KMS-11 (cell line): ENCODE data around the gene PIK3R1.

ENCODE experiments used
- H2AFZ ChIP-seq: fragments of 200-600 bp; sonication (generic); 2 replicates; pipeline ENCODE4 v1.6.1; 2016; ENCODE audit warnings: antibody characterized with exemption, mixed run types, low read depth
- H3K27ac ChIP-seq: fragments of 200-600 bp; sonication (generic); 2 replicates; pipeline ENCODE4 v1.6.1; 2016; ENCODE audit warnings: mild to moderate bottlenecking, mixed run types
- H3K27me3 ChIP-seq: fragments of 200-600 bp; sonication (generic); 2 replicates; pipeline ENCODE4 v1.6.1; 2017; ENCODE audit warnings: mild to moderate bottlenecking, low read depth, mixed run types, moderate library complexity; ENCODE audit not compliant: insufficient read depth
- H3K36me3 ChIP-seq: fragments of 200-600 bp; sonication (generic); 2 replicates; pipeline ENCODE4 v1.6.1; 2017; ENCODE audit warnings: mild to moderate bottlenecking, mixed run types; ENCODE audit not compliant: insufficient read depth
- H3K4me1 ChIP-seq: fragments of 200-600 bp; sonication (generic); 2 replicates; pipeline ENCODE4 v1.6.1; 2016; ENCODE audit warnings: mild to moderate bottlenecking, low read depth, mixed run types; ENCODE audit not compliant: poor library complexity, severe bottlenecking
- H3K4me2 ChIP-seq: fragments of 200-600 bp; sonication (generic); 2 replicates; pipeline ENCODE4 v1.7.0; 2016; ENCODE audit warnings: mild to moderate bottlenecking, mixed run types
- H3K4me3 ChIP-seq: fragments of 200-600 bp; sonication (generic); IDR thresholded peaks from 2 replicates; pipeline ENCODE4 v1.6.1; 2017; ENCODE audit warnings: low read depth, low read length, mixed read lengths; ENCODE audit not compliant: insufficient read depth
- H3K79me2 ChIP-seq: fragments of 200-600 bp; sonication (generic); 2 replicates; pipeline ENCODE4 v1.6.1; 2016; ENCODE audit warnings: low read depth, mixed run types; ENCODE audit not compliant: insufficient read depth
- H3K9ac ChIP-seq: fragments of 200-600 bp; sonication (generic); 2 replicates; pipeline ENCODE4 v1.6.1; 2016; ENCODE audit warnings: mild to moderate bottlenecking, mixed run types
- H4K20me1 ChIP-seq: fragments of 200-600 bp; sonication (generic); 2 replicates; pipeline ENCODE4 v1.6.1; 2016; ENCODE audit warnings: mild to moderate bottlenecking, mixed run types; ENCODE audit not compliant: insufficient read depth
- TF ChIP-seq, protein P1 (sequence below): fragments of 200-600 bp; sonication (generic); conservative IDR thresholded peaks from 2 replicates; pipeline ENCODE4 v1.6.1; 2017; ENCODE audit warnings: low read depth, mild to moderate bottlenecking, antibody characterized with exemption, low read length, moderate library complexity, mixed read lengths

PIK3R1 gene

DNA sequence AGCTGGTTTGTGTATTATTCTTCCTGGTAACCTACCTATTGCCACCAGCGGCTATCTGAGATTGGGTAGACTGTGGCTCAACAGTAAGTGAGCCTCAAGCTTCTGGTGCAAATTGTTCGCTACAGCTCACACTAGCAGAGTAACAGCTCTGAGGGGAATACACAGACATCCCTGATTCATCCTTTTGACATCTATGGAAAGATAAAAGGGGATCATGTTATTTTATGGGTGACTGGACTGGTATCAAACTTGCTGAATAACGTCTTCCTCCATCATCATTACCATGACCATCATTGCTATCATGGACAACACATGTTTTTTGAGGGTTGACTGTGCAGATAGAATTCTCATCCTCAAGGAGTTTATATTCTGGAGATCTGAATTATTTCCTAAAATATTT is 129.6 kb downstream of the PIK3R1 start:
- Histone ChIP-seq H3K9ac (no peak overlapping the region), H3K79me2 (no peaks in the 10 kb centered on the region), H3K27ac (peak overlapping the region; percentile 51), H3K4me1 (peaks cover 24% of the 10 kb centered on the region), H3K4me3 (no peak overlapping the region), H4K20me1 (no peaks in the 10 kb centered on the region), H3K4me2 (peak overlapping the region; percentile 46), H2AFZ (peak overlapping the region; percentile 48; the same call in 1 of the 2 replicates), H3K27me3 (no peaks in the 10 kb centered on the region), H3K36me3 (no peaks in the 10 kb centered on the region)
- TF ChIP-seq, protein P1, sequence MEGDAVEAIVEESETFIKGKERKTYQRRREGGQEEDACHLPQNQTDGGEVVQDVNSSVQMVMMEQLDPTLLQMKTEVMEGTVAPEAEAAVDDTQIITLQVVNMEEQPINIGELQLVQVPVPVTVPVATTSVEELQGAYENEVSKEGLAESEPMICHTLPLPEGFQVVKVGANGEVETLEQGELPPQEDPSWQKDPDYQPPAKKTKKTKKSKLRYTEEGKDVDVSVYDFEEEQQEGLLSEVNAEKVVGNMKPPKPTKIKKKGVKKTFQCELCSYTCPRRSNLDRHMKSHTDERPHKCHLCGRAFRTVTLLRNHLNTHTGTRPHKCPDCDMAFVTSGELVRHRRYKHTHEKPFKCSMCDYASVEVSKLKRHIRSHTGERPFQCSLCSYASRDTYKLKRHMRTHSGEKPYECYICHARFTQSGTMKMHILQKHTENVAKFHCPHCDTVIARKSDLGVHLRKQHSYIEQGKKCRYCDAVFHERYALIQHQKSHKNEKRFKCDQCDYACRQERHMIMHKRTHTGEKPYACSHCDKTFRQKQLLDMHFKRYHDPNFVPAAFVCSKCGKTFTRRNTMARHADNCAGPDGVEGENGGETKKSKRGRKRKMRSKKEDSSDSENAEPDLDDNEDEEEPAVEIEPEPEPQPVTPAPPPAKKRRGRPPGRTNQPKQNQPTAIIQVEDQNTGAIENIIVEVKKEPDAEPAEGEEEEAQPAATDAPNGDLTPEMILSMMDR = no peak

DNA sequence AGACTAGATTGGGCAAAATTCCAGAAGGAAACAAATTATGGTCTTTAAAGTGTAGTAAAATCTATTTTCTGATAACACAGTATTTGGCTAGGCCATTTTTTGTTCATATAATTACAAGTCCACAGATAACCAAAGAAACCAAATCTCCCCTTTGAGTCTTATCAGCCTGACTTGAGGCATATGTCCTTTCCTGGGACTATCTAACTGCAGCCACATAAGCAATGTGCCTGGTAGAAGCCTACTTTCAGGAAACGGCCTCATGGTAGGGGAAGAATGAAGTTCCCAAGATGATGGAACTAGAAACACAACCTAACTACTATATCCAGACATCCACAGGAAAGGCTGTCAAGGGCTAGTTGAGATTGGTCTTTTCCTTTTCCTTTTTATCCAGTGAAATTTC is 130.0 kb downstream of the PIK3R1 start:
- Histone ChIP-seq H3K27ac (no peak overlapping the region), H3K4me2 (no peak overlapping the region), H3K4me1 (peaks cover 24% of the 10 kb centered on the region), H4K20me1 (no peaks in the 10 kb centered on the region), H3K27me3 (no peaks in the 10 kb centered on the region), H3K9ac (no peak overlapping the region), H3K79me2 (no peaks in the 10 kb centered on the region), H2AFZ (no peak overlapping the region), H3K36me3 (no peaks in the 10 kb centered on the region), H3K4me3 (no peak overlapping the region)
- TF ChIP-seq, protein P1 = no peak

DNA sequence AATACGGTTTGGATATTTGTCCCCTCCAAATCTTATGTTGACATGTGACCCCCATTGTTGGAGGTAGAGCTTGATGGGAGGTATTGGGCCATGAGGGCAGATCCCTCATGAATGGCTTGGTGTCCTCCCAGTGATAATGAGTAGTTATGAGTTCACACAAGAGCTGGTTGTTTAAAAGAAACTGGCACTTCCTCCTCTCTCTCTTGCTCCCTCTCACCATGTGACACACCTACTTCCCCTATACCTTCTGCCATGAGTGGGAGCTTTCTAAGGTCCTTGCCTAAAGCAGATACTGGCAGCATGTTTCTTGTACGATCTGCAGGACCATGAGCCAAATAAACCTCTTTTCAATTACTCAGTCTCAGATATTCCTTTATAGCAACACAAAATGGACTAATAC is 132.0 kb downstream of the PIK3R1 start:
- H3K36me3 ChIP-seq = no peaks in the 10 kb centered on the region
- H3K27me3 ChIP-seq = no peaks in the 10 kb centered on the region
- no peak overlapping the region for H3K4me2 ChIP-seq
- H3K79me2 ChIP-seq = no peaks in the 10 kb centered on the region
- no peaks in the 10 kb centered on the region for H4K20me1 ChIP-seq
- TF ChIP-seq, protein P1 = no peak
- H3K9ac ChIP-seq = no peak overlapping the region
- no peak overlapping the region for H3K27ac ChIP-seq
- H3K4me3 ChIP-seq = no peak overlapping the region
- no peak overlapping the region for H2AFZ ChIP-seq
- H3K4me1 ChIP-seq = peaks cover 24% of the 10 kb centered on the region

DNA sequence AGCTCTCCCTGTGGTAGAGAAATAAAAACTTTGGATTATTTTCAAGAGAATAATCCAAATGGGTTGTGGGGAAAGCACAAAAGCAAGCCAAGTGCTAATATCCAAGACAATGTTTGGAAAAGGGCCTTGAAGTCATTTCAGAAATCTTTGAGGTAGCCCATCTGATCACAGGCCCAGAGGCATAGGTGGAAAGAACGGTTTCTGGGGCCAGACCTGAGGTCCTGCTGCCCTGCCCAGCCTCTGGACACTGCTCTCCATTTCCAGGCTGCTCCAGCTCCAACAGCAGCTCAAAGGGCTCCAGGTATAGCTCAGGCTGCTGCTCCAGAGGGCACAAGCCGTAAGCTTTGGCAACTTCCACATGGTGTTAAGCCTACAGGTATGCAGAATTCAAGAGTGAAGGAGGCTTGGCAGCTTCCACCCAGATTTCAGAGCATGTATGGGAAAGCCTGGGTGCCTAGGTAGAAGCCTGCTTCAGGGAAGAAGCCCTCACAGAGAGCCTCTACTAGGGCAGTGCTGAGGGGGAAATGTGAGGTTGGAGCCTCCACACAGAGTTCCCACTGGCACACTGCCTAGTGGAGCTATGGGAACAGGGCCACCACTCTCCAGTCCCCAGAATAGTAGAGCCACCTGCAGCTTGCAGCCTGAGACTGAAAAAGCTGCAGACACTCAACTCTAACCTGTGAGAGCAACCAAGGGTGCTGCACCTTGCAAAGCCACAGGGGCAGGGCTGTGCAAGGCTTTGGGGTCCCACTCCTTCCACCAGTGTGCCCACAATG is 133.1 kb downstream of the PIK3R1 start:
- Histone ChIP-seq H3K9ac (no peak overlapping the region), H3K36me3 (no peaks in the 10 kb centered on the region), H2AFZ (no peak overlapping the region), H3K4me1 (peaks cover 20% of the 10 kb centered on the region), H3K27me3 (no peaks in the 10 kb centered on the region), H3K4me2 (no peak overlapping the region), H3K27ac (no peak overlapping the region), H4K20me1 (no peaks in the 10 kb centered on the region), H3K4me3 (no peak overlapping the region), H3K79me2 (no peaks in the 10 kb centered on the region)
- TF ChIP-seq, protein P1 = no peak
